Type B pancreatic cell (in vitro differentiated cells): ENCODE data around the gene RAVER1. TPM values are rescaled to one million over a fixed set of nuclear protein-coding genes. Genes with fewer than 3 reads are reported as not detected.
A peak's percentile ranks its signal among the peaks of the same experiment; 100 is the strongest.
"Not testable (repeated sequence)": the region's sequence is repeated elsewhere in the genome, so short reads cannot be mapped to it uniquely, and the experiment has no call there.

ENCODE experiments used
- DNase-seq: peaks from one replicate; pipeline ENCODE4 v3.0.0; 2021; ENCODE audit warnings: mixed read lengths; ENCODE audit not compliant: unreplicated experiment; ENCODE audit errors: extremely low spot score
- H3K27ac Mint-ChIP-seq: 2 replicates; pipeline ENCODE4 v1.8.0; 2021; ENCODE audit warnings: mild to moderate bottlenecking, mixed read lengths
- H3K27me3 Mint-ChIP-seq: 2 replicates; pipeline ENCODE4 v1.8.0; 2021; ENCODE audit warnings: mixed read lengths
- H3K36me3 Mint-ChIP-seq: 2 replicates; pipeline ENCODE4 v1.8.0; 2021; ENCODE audit warnings: mixed read lengths
- H3K4me1 Mint-ChIP-seq: one replicate; pipeline ENCODE4 v1.8.0; 2021; ENCODE audit warnings: mixed read lengths; ENCODE audit not compliant: unreplicated experiment
- H3K4me3 Mint-ChIP-seq: 2 replicates; pipeline ENCODE4 v1.8.0; 2021; ENCODE audit warnings: mild to moderate bottlenecking, mixed read lengths
- H3K9me3 Mint-ChIP-seq: 2 replicates; pipeline ENCODE4 v1.8.0; 2021; ENCODE audit warnings: mixed read lengths
- CTCF ChIP-seq: fragments of 200-600 bp; sonication (generic); conservative IDR thresholded peaks from 2 replicates; pipeline ENCODE4 v1.5.0; 2021; ENCODE audit warnings: antibody characterized with exemption, mild to moderate bottlenecking
- total RNA-seq: library from RNA; stranded (reverse); gene quantifications from 2 replicates; pipeline ENCODE4 v1.2.1, GENCODE V29; 2021; ENCODE audit warnings: low replicate concordance

RAVER1 gene
- total RNA-seq, 1 donor from 2014 or later, result 48.4 TPM

GRCh38 chr19:10339380-10339960 lies 6.1 kb upstream of the RAVER1 start, which contains the start of gene ICAM3:
ICAM3 (minus strand) TSS chr19:10339624; CDS start chr19:10339614, 10 bp downstream.
- H3K9me3 Mint-ChIP-seq, result no peaks in the 10 kb centered on the region
- H3K27me3 Mint-ChIP-seq, result peaks cover 4% of the 10 kb centered on the region
- no peak within 1 kb of the TSS for H3K4me3 Mint-ChIP-seq
- H3K4me1 Mint-ChIP-seq, result no peaks in the 10 kb centered on the region
- no peak within 1 kb of the TSS for H3K27ac Mint-ChIP-seq
- TF ChIP-seq CTCF, result no peak
- no peak for DNase-seq
- no peaks in the 10 kb centered on the region for H3K36me3 Mint-ChIP-seq

- Mint-ChIP-seq H3K4me3 (no peak overlapping the region), H3K9me3 (no peaks in the 10 kb centered on the region), H3K4me1 (peaks cover 4% of the 10 kb centered on the region), H3K27ac (no peak overlapping the region), H3K36me3 (no peaks in the 10 kb centered on the region), H3K27me3 (peaks cover 4% of the 10 kb centered on the region)
- no peak for DNase-seq
- no peak for TF ChIP-seq CTCF
These were observed 5.6 kb upstream of the RAVER1 start for GRCh38 chr19:10338940-10339339.

- not testable (repeated sequence) for H3K4me3 Mint-ChIP-seq, H3K36me3 Mint-ChIP-seq, H3K9me3 Mint-ChIP-seq, H3K27me3 Mint-ChIP-seq, H3K27ac Mint-ChIP-seq, DNase-seq
- H3K4me1 Mint-ChIP-seq, result peaks cover 13% of the 10 kb centered on the region
These were observed 3.4 kb upstream of the RAVER1 start for GRCh38 chr19:10336725-10337124.

GRCh38 chr19:10335352-10335985 lies 2.1 kb upstream of the RAVER1 start:
- peaks cover 4% of the 10 kb centered on the region for H3K27me3 Mint-ChIP-seq
- peaks cover 13% of the 10 kb centered on the region for H3K4me1 Mint-ChIP-seq
- no peak for TF ChIP-seq CTCF
- H3K9me3 Mint-ChIP-seq, result no peaks in the 10 kb centered on the region
- H3K36me3 Mint-ChIP-seq, result no peaks in the 10 kb centered on the region
- H3K27ac Mint-ChIP-seq, result no peak overlapping the region
- H3K4me3 Mint-ChIP-seq, result no peak overlapping the region
- DNase-seq, result no peak

GRCh38 chr19:10334588-10335351 lies 1.4 kb upstream of the RAVER1 start:
- H3K27me3 Mint-ChIP-seq, result peaks cover 4% of the 10 kb centered on the region
- H3K4me3 Mint-ChIP-seq, result peak overlapping the region; percentile 97
- peak; percentile 92 for DNase-seq
- TF ChIP-seq CTCF, result no peak
- peaks cover 13% of the 10 kb centered on the region for H3K4me1 Mint-ChIP-seq
- peak overlapping the region; percentile 88 for H3K27ac Mint-ChIP-seq
- peaks cover 1% of the 10 kb centered on the region for H3K36me3 Mint-ChIP-seq
- H3K9me3 Mint-ChIP-seq, result no peaks in the 10 kb centered on the region
